ENCODE measurements around the gene AGBL1.
"Not testable (repeated sequence)": the region's sequence is repeated elsewhere in the genome, so short reads cannot be mapped to it uniquely, and the experiment has no call there.

Gene AGBL1

DNA sequence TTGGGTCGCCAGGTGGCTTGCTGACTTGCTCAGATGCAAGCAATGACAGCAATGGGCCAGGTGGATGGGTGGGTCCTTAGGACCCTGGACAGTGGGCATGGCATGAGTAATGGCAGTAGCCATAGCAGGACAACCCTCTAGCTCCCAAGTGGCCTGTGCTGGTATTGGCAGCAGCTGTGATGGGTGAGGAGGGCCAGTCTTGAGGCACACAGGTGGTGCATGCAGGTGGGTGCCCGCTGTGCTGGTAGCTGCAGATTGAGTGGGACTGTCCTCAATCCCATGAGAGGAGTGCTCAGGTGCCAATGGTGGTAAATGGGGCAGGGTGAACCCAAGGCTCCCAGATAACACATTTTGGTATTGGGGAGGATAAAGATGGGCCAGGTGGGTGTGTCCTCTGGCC lies 24.2 kb downstream of the AGBL1 start:
- Mint-ChIP-seq H3K36me3 (ENCODE audit: insufficient read depth) (no peaks in the 10 kb centered on the region), H3K27ac (ENCODE audit: low read depth) (no peak overlapping the region), H3K4me1 (no peaks in the 10 kb centered on the region), H3K27me3 (peaks cover 56% of the 10 kb centered on the region), H3K4me3 (no peak overlapping the region), H3K9me3 (peaks cover 3% of the 10 kb centered on the region)
- DNase-seq (ENCODE audit: low spot score in 2 of 2) (no peak), ATAC-seq (replicated peaks; ENCODE audit: extremely low read depth, poor library complexity, severe bottlenecking) (no peak)

DNA sequence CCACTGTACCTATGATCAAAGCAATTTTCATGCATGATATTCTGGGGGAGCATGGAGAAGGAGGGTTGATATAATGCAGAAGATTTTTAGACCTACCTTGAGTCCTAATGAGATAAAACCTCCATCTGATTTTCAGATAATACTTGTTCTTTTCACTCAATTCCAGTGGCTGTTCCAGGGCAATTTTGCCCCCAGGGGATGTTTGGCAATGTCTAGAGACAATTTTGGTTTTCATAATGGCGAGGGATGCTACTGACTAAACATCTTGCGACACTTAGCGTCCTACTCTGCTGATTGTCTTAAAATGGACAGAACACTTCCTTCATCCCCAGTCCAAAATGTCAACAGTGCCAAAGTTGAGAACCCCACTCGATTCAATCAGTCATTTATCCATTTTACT lies 26.6 kb downstream of the AGBL1 start:
- DNase-seq (ENCODE audit: low spot score in 2 of 2) = no peak
- H3K27ac Mint-ChIP-seq (ENCODE audit: low read depth) = no peak overlapping the region
- H3K4me3 Mint-ChIP-seq = no peak overlapping the region
- H3K4me1 Mint-ChIP-seq = no peaks in the 10 kb centered on the region
- peaks cover 3% of the 10 kb centered on the region for H3K9me3 Mint-ChIP-seq
- no peak for ATAC-seq (replicated peaks; ENCODE audit: extremely low read depth, poor library complexity, severe bottlenecking)
- H3K27me3 Mint-ChIP-seq = peaks cover 58% of the 10 kb centered on the region
- H3K36me3 Mint-ChIP-seq (ENCODE audit: insufficient read depth) = no peaks in the 10 kb centered on the region

DNA sequence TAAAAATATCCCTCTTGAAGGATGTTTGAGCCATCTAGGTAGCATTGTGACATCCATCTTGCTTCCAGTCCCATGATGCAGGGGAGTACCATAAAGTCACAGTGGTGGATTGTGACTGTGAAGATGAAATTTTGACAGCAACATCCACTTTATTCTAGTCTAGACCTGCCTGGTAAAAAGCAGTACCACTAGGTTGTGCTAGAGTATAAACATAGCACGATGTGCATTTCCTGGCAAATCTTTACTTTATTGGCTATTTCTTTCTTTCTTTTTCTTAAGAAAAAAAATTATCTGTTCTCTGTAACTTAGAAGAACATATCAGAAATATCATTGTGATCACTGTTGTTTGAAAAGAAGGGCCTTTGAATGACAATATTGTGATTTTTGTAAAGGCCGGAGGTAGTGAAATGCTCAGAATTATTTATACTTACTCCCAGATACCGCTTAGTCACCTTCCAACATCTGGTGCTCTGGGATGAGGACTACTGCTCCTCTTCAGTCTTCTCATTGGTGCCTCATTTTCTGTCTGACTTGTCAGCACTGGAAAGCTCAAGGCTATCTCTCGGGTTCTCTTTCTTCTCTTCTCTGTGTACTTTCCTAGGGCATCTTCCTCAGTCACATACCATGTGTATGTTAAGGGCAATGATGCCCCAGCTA lies 35.6 kb downstream of the AGBL1 start:
- Mint-ChIP-seq H3K27me3 (peaks cover 43% of the 10 kb centered on the region), H3K4me3 (no peak overlapping the region), H3K27ac (ENCODE audit: low read depth) (no peak overlapping the region), H3K4me1 (no peaks in the 10 kb centered on the region), H3K9me3 (no peaks in the 10 kb centered on the region), H3K36me3 (ENCODE audit: insufficient read depth) (no peaks in the 10 kb centered on the region)
- ATAC-seq (replicated peaks; ENCODE audit: extremely low read depth, poor library complexity, severe bottlenecking) = no peak
- DNase-seq (ENCODE audit: low spot score in 2 of 2) = no peak

DNA sequence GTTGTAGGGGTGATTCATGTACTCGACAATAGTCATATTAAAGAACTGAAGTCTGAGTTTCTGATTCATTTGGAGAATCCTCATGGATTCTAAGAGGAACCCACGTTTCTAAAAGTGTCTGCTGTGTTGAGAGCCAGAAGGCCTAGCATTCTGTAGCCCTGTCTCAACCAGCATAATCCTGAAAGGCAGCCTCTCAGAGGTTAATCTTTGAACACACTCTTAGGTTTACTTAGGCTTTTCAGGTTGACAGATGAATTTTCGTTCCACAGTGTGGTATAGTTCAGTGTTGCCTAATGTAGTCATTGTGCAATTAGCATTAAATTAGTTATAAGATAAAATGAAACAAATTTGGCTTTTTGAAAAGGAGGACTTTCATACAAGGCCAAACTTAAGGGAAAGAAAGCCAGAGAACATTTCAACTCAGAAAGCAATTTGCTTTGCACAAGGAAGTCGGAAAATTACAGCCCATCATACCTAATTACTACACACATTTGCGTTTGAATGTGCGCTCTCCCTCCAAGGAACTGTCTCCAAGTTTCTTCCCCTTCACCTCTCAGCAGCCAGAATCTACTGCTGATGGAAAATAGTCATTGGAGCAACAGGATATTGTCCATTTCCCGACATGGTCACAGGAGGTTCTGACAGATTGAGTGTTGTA lies 42.0 kb downstream of the AGBL1 start:
- Mint-ChIP-seq H3K4me3 (no peak overlapping the region), H3K9me3 (no peaks in the 10 kb centered on the region), H3K4me1 (no peaks in the 10 kb centered on the region), H3K36me3 (ENCODE audit: insufficient read depth) (no peaks in the 10 kb centered on the region), H3K27me3 (peaks cover 59% of the 10 kb centered on the region), H3K27ac (ENCODE audit: low read depth) (no peak overlapping the region)
- no peak for ATAC-seq (replicated peaks; ENCODE audit: extremely low read depth, poor library complexity, severe bottlenecking)
- no peak for DNase-seq (ENCODE audit: low spot score in 2 of 2)

DNA sequence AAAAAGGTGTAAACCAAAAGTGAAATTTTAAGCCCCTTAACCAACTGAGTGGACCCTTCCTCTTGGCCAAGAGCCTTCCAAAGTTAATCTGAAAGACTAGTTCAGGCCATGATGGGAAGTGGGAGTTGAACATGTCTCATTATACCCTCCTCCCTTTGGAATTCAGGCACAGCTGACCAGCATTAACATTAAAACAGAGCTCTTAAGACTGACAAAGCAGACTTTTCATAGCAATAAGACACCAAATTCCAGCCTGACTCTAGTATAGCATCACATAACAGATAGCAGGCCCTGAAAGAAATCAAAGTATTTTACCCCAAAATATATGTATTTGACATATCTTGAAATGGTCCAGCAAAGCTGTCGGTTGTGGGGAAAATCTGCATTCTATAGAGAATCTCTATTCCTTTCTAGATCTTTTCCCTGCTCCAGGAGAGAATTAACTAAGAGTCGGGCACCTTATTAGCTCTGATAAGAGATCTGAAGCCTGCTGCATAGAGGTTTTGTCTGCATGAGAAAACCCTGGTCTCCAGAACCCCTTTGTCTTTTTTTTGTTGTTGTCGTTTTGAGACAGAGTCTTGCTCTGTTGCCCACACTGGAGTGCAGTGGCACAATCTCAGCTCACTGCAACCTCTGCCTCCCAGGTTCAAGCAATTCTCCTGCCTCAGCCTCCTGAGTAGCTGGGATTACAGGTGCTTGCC lies 43.2 kb downstream of the AGBL1 start:
- H3K27ac Mint-ChIP-seq (ENCODE audit: low read depth); H3K9me3 Mint-ChIP-seq; ATAC-seq (replicated peaks; ENCODE audit: extremely low read depth, poor library complexity, severe bottlenecking); DNase-seq (ENCODE audit: low spot score in 2 of 2); H3K4me3 Mint-ChIP-seq; H3K4me1 Mint-ChIP-seq; H3K36me3 Mint-ChIP-seq (ENCODE audit: insufficient read depth): not testable (repeated sequence)
- peaks cover 52% of the 10 kb centered on the region for H3K27me3 Mint-ChIP-seq

DNA sequence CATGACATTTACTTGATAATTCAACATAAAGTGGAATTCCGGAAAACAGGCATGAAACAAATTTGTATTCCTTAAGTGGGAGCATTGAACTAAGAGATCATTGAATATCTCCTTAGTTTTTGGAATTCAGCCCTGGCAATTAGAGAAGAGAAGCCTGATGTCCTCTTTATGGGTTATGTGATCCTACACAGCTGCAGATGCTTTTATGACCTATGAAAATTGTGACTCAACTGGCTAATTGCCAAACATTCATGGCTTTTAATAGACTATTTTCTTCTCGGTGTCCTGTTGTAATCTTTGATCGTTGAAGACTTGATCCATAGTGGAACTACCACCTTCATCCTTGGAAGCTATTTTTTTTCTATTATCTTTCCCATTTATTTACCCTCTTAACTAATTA lies 46.1 kb downstream of the AGBL1 start:
- H3K36me3 Mint-ChIP-seq (ENCODE audit: insufficient read depth) = no peaks in the 10 kb centered on the region
- no peak for DNase-seq (ENCODE audit: low spot score in 2 of 2)
- H3K27ac Mint-ChIP-seq (ENCODE audit: low read depth) = no peak overlapping the region
- no peaks in the 10 kb centered on the region for H3K9me3 Mint-ChIP-seq
- H3K27me3 Mint-ChIP-seq = peaks cover 38% of the 10 kb centered on the region
- ATAC-seq (replicated peaks; ENCODE audit: extremely low read depth, poor library complexity, severe bottlenecking) = no peak
- no peaks in the 10 kb centered on the region for H3K4me1 Mint-ChIP-seq
- no peak overlapping the region for H3K4me3 Mint-ChIP-seq

DNA sequence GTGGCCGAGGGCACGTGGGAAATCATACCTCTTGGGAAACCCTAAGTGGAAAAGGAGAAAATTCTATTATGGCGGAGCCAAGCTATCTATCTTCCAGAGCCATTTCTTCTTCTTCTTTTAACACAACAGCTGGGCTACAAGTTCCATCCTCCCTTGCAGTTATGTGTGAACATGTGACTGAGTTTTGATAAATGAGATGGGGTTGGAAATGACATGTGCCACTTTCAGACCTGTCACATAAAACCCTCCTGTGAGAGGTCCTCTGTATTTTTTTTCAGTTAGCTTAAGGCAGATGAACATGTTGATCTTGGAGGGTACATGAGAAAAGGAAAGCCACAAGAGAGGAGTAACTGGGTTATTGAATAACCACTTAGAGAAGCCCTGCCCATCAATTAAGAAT lies 47.9 kb downstream of the AGBL1 start:
- Mint-ChIP-seq H3K9me3 (no peaks in the 10 kb centered on the region), H3K4me1 (no peaks in the 10 kb centered on the region), H3K27me3 (peaks cover 28% of the 10 kb centered on the region), H3K27ac (ENCODE audit: low read depth) (no peak overlapping the region), H3K4me3 (no peak overlapping the region), H3K36me3 (ENCODE audit: insufficient read depth) (no peaks in the 10 kb centered on the region)
- no peak for ATAC-seq (replicated peaks; ENCODE audit: extremely low read depth, poor library complexity, severe bottlenecking)
- DNase-seq (ENCODE audit: low spot score in 2 of 2) = no peak

DNA sequence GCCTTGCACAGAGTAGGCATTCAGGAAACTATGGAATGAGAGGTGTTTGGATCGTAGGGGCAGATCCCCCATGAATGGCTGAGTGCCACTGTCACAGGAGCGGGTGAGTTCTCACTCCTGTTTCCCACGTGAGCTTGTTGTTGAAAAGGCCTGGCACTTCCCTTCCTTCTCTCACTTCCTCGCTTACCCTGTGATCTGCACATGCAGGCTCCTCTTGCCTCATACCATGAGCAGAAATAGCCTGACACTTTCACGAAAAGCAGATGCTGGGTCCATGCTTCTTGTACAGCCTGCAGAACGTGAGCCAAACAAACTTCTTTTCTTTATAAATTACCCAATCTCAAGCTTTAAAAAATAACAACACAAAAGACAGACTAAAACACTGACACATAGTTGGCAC lies 55.4 kb downstream of the AGBL1 start:
- no peaks in the 10 kb centered on the region for H3K9me3 Mint-ChIP-seq
- H3K36me3 Mint-ChIP-seq (ENCODE audit: insufficient read depth) = peaks cover 3% of the 10 kb centered on the region
- DNase-seq (ENCODE audit: low spot score in 2 of 2) = no peak
- no peaks in the 10 kb centered on the region for H3K4me1 Mint-ChIP-seq
- no peak for ATAC-seq (replicated peaks; ENCODE audit: extremely low read depth, poor library complexity, severe bottlenecking)
- H3K4me3 Mint-ChIP-seq = no peak overlapping the region
- H3K27me3 Mint-ChIP-seq = no peaks in the 10 kb centered on the region
- H3K27ac Mint-ChIP-seq (ENCODE audit: low read depth) = no peak overlapping the region

DNA sequence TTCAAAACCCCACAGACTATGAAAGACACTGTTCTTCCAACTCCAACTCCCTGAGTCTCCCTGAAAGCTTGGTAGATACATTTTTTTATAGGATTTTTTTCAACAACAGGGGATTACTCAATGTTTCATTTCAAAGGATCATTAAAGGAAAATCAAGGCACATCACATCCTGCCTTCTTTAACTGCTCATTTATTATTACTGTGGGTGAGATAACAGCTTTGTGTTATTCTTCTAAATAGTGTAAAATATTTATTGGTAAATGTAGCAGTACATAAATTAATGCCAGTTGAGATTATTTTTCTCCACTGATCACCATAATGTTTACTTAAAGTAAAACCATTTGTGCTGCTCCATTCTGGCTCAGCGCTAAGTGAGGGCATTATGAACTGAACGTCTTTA lies 57.2 kb downstream of the AGBL1 start:
- Mint-ChIP-seq H3K4me3 (no peak overlapping the region), H3K4me1 (no peaks in the 10 kb centered on the region), H3K36me3 (ENCODE audit: insufficient read depth) (peaks cover 3% of the 10 kb centered on the region), H3K27ac (ENCODE audit: low read depth) (no peak overlapping the region), H3K9me3 (no peaks in the 10 kb centered on the region), H3K27me3 (peaks cover 5% of the 10 kb centered on the region)
- DNase-seq (ENCODE audit: low spot score in 2 of 2) (no peak), ATAC-seq (replicated peaks; ENCODE audit: extremely low read depth, poor library complexity, severe bottlenecking) (no peak)

DNA sequence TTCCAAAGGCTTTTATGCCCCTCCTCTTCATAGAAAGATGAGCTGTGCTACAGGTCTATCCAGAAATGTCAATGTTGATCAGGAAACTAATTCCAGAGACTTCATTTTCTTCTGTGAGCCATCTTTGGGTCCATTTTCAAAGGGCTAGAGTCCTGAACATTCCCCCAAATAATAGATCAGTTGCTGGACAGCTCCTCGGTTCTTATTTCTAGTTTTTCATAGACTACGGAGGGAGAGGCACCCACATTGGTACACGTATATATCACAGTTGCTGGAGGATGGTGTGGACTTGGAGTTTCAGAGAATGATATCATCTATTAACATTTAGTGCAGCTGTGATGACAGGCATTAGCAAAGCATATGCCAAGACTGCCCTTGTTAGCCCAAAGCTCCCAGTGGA lies 59.1 kb downstream of the AGBL1 start:
- DNase-seq (ENCODE audit: low spot score in 2 of 2) (no peak), ATAC-seq (replicated peaks; ENCODE audit: extremely low read depth, poor library complexity, severe bottlenecking) (no peak)
- Mint-ChIP-seq H3K27me3 (peaks cover 19% of the 10 kb centered on the region), H3K27ac (ENCODE audit: low read depth) (no peak overlapping the region), H3K4me1 (no peaks in the 10 kb centered on the region), H3K4me3 (no peak overlapping the region), H3K9me3 (no peaks in the 10 kb centered on the region), H3K36me3 (ENCODE audit: insufficient read depth) (peaks cover 2% of the 10 kb centered on the region)

DNA sequence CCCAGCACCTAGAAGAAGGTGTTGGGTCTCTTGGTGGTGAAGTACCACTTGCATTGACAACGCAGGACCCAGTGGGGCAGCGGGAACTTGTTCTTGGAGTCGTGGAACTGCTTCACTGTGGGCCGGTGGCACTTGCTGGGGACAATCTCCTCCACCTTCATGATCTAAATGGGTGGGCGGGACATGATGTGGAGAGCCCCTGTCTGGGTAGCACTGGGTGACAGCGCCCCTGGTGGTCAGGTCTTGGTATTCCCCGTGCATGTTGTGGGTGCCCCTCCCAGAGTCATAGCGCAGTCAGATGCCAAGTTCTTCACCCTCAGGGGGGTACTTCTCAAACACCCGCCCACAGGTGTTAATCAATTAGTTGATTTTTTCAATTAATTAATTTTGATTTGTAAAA lies 60.2 kb downstream of the AGBL1 start:
- H3K4me3 Mint-ChIP-seq = no peak overlapping the region
- no peak for ATAC-seq (replicated peaks; ENCODE audit: extremely low read depth, poor library complexity, severe bottlenecking)
- no peak for DNase-seq (ENCODE audit: low spot score in 2 of 2)

DNA sequence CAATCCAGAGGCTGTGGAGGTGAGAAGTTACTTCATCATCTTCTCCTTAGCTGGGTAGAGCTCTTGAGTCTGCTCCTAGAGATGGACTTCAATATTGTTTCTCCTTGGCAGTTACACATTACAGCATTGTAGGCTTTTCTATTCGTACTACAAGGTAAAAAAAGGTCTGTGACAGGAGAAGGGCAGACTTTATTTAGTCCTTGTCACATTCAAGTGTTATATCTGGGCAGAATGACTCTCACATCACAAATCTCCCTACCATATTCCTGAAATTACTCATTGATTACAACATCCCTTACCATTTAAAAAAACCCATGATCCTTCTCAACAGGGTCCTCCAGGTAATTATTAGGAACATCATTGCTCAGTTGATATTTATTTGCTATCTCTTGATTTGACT lies 75.0 kb downstream of the AGBL1 start:
- ATAC-seq (replicated peaks; ENCODE audit: extremely low read depth, poor library complexity, severe bottlenecking) (no peak), DNase-seq (ENCODE audit: low spot score in 2 of 2) (no peak)
- Mint-ChIP-seq H3K36me3 (ENCODE audit: insufficient read depth) (peaks cover 2% of the 10 kb centered on the region), H3K9me3 (peaks cover 6% of the 10 kb centered on the region), H3K27me3 (peaks cover 13% of the 10 kb centered on the region), H3K27ac (ENCODE audit: low read depth) (no peak overlapping the region), H3K4me3 (no peak overlapping the region), H3K4me1 (no peaks in the 10 kb centered on the region)

More for the DNA sequence above, 60.2 kb downstream of the AGBL1 start:
- H3K36me3 Mint-ChIP-seq (ENCODE audit: insufficient read depth) = no peaks in the 10 kb centered on the region
- H3K9me3 Mint-ChIP-seq = no peaks in the 10 kb centered on the region
- peaks cover 26% of the 10 kb centered on the region for H3K27me3 Mint-ChIP-seq
- H3K4me1 Mint-ChIP-seq = no peaks in the 10 kb centered on the region
- no peak overlapping the region for H3K27ac Mint-ChIP-seq (ENCODE audit: low read depth)

DNA sequence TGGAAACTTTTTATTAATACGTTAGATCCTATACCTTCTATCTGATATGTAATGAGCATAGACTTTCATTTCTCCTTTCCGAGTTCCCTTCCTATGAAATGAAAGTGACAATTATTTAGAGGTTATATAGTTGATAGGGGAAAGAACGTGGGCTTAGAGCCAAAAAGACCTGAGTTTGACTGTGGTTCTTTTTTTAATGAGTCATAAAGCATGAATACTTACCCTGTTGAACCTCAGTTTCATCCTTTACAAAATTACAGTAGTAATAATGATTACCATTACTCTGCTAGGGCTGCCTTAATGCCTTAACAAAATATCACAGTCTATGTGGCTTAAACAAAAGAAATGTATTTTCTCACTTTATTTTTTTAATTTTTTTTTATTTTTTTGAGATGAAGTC lies 75.9 kb downstream of the AGBL1 start:
- no peak for ATAC-seq (replicated peaks; ENCODE audit: extremely low read depth, poor library complexity, severe bottlenecking)
- H3K4me1 Mint-ChIP-seq = no peaks in the 10 kb centered on the region
- no peak overlapping the region for H3K27ac Mint-ChIP-seq (ENCODE audit: low read depth)

More for the DNA sequence above, 75.9 kb downstream of the AGBL1 start:
- no peaks in the 10 kb centered on the region for H3K9me3 Mint-ChIP-seq
- H3K4me3 Mint-ChIP-seq = no peak overlapping the region
- H3K36me3 Mint-ChIP-seq (ENCODE audit: insufficient read depth) = peaks cover 2% of the 10 kb centered on the region
- H3K27me3 Mint-ChIP-seq = peaks cover 13% of the 10 kb centered on the region
- DNase-seq (ENCODE audit: low spot score in 2 of 2) = no peak

Data from central memory CD8-positive, alpha-beta T cell (primary cell).